Cardiac fibroblast (primary cell): Measurements from ENCODE around the gene SAP30L.

ENCODE experiments used
- DNase-seq, 2 donors: peaks; one replicate each; pipeline versions ENCODE4 v3.0.0 to v3.0.0-alpha.2; 2010; ENCODE audit warnings: low read depth in 2 of 2
- H3K4me3 ChIP-seq, 2 donors: replicated peaks in 1 of 2; 1 replicate in 1 of 2; 2 replicates in 1 of 2; pipeline ENCODE4 v1.5.1; 2011; ENCODE audit warnings: low read depth in 2 of 2, low read length in 2 of 2, mild to moderate bottlenecking in 2 of 2, moderate library complexity in 1 of 2
- TF ChIP-seq, protein P1 (sequence below): IDR thresholded peaks from one replicate; pipeline ENCODE4 v1.5.1; 2011; ENCODE audit warnings: low read depth, mild to moderate bottlenecking, low read length, inconsistent platforms

SAP30L gene

GRCh38 chr5:154503698-154504039 is 57.9 kb downstream of the SAP30L start:
- TF ChIP-seq, protein P1, sequence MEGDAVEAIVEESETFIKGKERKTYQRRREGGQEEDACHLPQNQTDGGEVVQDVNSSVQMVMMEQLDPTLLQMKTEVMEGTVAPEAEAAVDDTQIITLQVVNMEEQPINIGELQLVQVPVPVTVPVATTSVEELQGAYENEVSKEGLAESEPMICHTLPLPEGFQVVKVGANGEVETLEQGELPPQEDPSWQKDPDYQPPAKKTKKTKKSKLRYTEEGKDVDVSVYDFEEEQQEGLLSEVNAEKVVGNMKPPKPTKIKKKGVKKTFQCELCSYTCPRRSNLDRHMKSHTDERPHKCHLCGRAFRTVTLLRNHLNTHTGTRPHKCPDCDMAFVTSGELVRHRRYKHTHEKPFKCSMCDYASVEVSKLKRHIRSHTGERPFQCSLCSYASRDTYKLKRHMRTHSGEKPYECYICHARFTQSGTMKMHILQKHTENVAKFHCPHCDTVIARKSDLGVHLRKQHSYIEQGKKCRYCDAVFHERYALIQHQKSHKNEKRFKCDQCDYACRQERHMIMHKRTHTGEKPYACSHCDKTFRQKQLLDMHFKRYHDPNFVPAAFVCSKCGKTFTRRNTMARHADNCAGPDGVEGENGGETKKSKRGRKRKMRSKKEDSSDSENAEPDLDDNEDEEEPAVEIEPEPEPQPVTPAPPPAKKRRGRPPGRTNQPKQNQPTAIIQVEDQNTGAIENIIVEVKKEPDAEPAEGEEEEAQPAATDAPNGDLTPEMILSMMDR = no peak
- no peak for DNase-seq
- no peak overlapping the region for H3K4me3 ChIP-seq

DNA sequence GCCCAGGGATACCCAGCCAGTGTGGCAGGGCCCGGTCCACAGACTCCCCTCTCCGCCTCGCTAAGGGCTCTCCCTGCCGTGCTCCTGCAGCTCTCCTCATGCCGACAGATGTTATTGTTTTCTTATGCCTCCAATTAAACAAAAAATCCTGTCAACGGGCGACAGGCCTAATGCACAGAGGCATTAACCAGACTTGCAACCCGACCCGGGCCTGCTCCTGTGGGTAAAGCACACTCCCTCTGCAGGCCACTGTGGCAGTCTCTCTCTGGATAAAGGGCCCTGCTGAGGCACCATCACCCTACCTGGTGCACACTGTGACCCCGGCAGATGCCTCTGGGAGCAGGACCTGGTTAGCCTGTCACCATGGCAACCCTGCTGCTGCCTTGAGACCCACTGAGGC is 59.8 kb downstream of the SAP30L start:
- TF ChIP-seq, protein P1 = no peak
- no peak overlapping the region for H3K4me3 ChIP-seq
- no peak for DNase-seq

DNA sequence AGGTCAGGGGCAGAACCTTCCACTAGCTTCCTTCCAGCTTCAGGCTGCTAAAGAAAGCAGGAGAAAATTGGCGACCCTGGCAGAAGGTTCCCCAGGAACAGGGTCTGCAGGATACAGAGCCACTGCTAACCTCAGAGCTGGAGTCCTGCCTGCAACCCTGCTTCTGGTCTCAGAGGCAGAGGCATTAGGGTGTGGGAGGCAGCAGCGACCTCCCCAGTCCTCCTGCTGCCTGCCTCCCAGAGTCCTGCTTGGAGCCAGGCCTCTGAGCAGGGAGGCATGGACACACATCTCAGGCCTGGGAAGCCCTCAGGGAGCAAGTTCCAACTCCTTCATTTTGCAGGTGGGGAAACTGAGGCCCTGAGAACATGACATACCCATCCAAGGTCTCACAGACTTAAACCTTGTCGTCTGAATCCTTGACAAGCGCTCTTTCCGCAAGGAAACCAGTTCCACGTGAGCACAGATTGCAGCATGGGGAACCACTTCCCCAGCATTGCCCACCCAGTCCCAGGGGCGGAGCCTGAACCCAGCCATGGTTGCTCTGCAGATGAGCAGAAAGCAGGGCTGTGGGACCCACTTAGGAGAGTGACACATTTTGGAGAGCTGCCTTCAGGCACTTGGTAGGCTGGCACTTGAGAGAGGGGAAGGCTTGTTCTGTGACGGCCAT is 60.4 kb downstream of the SAP30L start:
- TF ChIP-seq, protein P1 = no peak
- no peak overlapping the region for H3K4me3 ChIP-seq
- no peak for DNase-seq

- no peak for DNase-seq
- TF ChIP-seq, protein P1 = no peak
- H3K4me3 ChIP-seq = no peak overlapping the region
Measured at GRCh38 chr5:154506716-154507080, 60.9 kb downstream of the SAP30L start.

- no peak for DNase-seq
- TF ChIP-seq, protein P1 = no peak
- no peak overlapping the region for H3K4me3 ChIP-seq
Measured at GRCh38 chr5:154508114-154508513, 62.3 kb downstream of the SAP30L start.

DNA sequence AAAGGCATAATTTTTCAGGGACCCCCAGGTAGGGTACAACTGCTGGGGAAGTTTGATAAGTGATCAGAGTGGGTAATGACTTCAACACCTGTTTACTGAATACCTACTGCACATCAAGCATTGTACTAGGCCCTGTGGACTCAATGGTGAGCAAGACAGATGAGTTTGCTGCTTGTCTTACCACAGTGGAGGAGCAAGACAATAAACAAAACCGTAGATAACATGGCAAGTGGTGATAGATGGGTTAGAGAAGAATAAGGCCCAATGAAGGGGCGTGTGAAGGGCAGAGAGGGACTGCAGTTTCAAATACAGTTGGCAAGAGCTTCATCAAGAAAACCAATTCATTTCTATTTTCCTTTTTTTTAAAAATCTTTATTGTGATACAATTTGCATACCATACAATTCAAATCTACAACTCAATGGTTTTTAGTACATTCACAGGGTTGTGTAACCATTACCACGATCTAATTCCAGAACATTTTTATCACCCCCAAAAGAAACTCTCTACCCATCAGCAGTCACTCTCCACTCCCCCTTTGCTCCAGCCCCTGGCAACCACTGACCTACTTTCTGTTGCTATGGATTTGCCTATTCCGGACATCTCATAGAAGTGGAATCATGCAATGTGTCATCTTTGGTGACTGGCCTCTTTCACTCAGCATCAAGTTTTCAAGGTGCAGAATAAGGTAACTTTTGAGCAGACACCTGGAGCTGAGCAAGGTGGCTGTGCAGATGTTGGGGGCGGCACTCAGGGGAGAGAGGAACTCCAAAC is 64.2 kb downstream of the SAP30L start:
- DNase-seq = no peak
- TF ChIP-seq, protein P1 = no peak
- H3K4me3 ChIP-seq = no peak overlapping the region
